DOHH2 (cell line): ENCODE data around the gene TMEM266.

ENCODE experiments used
- H3F3A ChIP-seq: fragments of 200-600 bp; sonication (generic), shearing (Covaris generic); 2 replicates; pipeline ENCODE4 v1.6.0; 2016; ENCODE audit warnings: antibody characterized with exemption, mild to moderate bottlenecking; ENCODE audit not compliant: control insufficient read depth, insufficient read depth
- H3K27ac ChIP-seq: fragments of 200-600 bp; sonication (generic); 2 replicates; pipeline ENCODE4 v1.5.1; 2014; ENCODE audit warnings: low read depth, mild to moderate bottlenecking, low read length, moderate library complexity
- H3K27me3 ChIP-seq: fragments of 200-600 bp; sonication (generic); 2 replicates; pipeline ENCODE4 v1.6.1; 2014; ENCODE audit warnings: mild to moderate bottlenecking, low read length, mixed read lengths; ENCODE audit not compliant: control insufficient read depth
- H3K36me3 ChIP-seq: fragments of 200-600 bp; sonication (generic); 2 replicates; pipeline ENCODE4 v1.6.1; 2014; ENCODE audit warnings: mild to moderate bottlenecking, low read length, moderate library complexity, mixed read lengths; ENCODE audit not compliant: control insufficient read depth
- H3K4me1 ChIP-seq: fragments of 200-600 bp; sonication (generic); 2 replicates; pipeline ENCODE4 v1.6.1; 2014; ENCODE audit warnings: mild to moderate bottlenecking, low read length, mixed read lengths; ENCODE audit not compliant: control insufficient read depth
- H3K4me2 ChIP-seq: fragments of 200-600 bp; sonication (generic); 2 replicates; pipeline ENCODE4 v1.6.0; 2014; ENCODE audit warnings: mild to moderate bottlenecking, low read length, moderate library complexity
- H3K4me3 ChIP-seq: fragments of 200-600 bp; sonication (generic); 2 replicates; pipeline ENCODE4 v1.5.1; 2014; ENCODE audit warnings: mild to moderate bottlenecking, low read length, mixed read lengths
- H3K79me2 ChIP-seq: fragments of 200-600 bp; sonication (generic); 2 replicates; pipeline ENCODE4 v1.6.1; 2014; ENCODE audit warnings: mild to moderate bottlenecking, low read length, mixed read lengths; ENCODE audit not compliant: control insufficient read depth
- H3K9me2 ChIP-seq: fragments of 200-600 bp; sonication (generic); replicated peaks from 2 replicates; pipeline ENCODE4 v1.6.1; 2014; ENCODE audit warnings: mild to moderate bottlenecking, low read length, mixed read lengths; ENCODE audit not compliant: control insufficient read depth
- H3K9me3 ChIP-seq: fragments of 200-600 bp; sonication (generic); 2 replicates; pipeline ENCODE4 v1.6.1; 2014; ENCODE audit warnings: antibody characterized with exemption, low read length, mixed read lengths; ENCODE audit not compliant: control insufficient read depth, insufficient read depth
- H4K20me1 ChIP-seq: fragments of 200-600 bp; sonication (generic); 2 replicates; pipeline ENCODE4 v1.6.0; 2014; ENCODE audit warnings: low read depth, mild to moderate bottlenecking, antibody characterized with exemption, low read length, moderate library complexity; ENCODE audit not compliant: control insufficient read depth, insufficient read depth
- CTCF ChIP-seq: fragments of 200-600 bp; sonication (generic); IDR thresholded peaks from one replicate; pipeline ENCODE4 v1.5.1; 2014; ENCODE audit warnings: antibody characterized with exemption, mild to moderate bottlenecking, low read depth, low read length; ENCODE audit not compliant: poor library complexity, severe bottlenecking
- EZH2phosphoT487 ChIP-seq: fragments of 200-600 bp; sonication (generic); IDR thresholded peaks from 2 replicates; pipeline ENCODE4 v1.6.1; 2017; ENCODE audit warnings: borderline replicate concordance, mild to moderate bottlenecking, antibody characterized with exemption, low read length, moderate library complexity, mixed read lengths

TMEM266 gene

GRCh38 chr15:76168237-76168984 is 108.6 kb downstream of the TMEM266 start:
- Histone ChIP-seq H3K9me3 (no peaks in the 10 kb centered on the region), H3K27me3 (no peaks in the 10 kb centered on the region), H3K4me3 (no peak overlapping the region), H3K9me2 (no peaks in the 10 kb centered on the region), H3K36me3 (no peaks in the 10 kb centered on the region), H4K20me1 (no peaks in the 10 kb centered on the region), H3K79me2 (no peaks in the 10 kb centered on the region), H3K4me2 (no peak overlapping the region), H3F3A (no peaks in the 10 kb centered on the region), H3K4me1 (no peaks in the 10 kb centered on the region; the same call in 1 of the 2 replicates), H3K27ac (no peak overlapping the region)
- TF ChIP-seq CTCF (no peak), EZH2phosphoT487 (no peak)

DNA sequence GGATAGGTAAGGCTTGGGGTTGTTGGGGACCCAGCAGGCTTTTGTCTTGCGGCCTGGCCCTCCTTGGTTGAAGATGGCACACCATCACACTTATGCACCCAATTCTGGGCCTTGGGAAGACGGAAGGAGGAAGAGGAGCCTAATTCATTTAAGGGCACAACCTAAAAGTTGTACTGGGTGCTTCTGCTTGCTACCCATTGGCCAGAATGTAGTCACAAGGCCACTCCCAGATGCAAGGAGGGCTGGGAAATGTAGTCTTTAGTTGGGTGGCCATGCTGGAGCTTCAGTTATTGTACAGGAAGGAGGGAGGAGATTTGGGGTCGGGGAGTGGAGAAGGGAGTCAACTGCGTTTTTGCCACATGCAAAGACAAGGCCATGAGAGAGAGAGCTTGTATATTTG is 109.2 kb downstream of the TMEM266 start:
- Histone ChIP-seq H3K4me2 (no peak overlapping the region), H3K27ac (no peak overlapping the region), H3K9me3 (no peaks in the 10 kb centered on the region)

GRCh38 chr15:76169911-76170800 is 110.4 kb downstream of the TMEM266 start:
- TF ChIP-seq CTCF (no peak), EZH2phosphoT487 (no peak)
- no peaks in the 10 kb centered on the region for H3K9me2 ChIP-seq
- H3K36me3 ChIP-seq: no peaks in the 10 kb centered on the region
- H3F3A ChIP-seq: no peaks in the 10 kb centered on the region
- H3K27ac ChIP-seq: no peak overlapping the region
- H4K20me1 ChIP-seq: no peaks in the 10 kb centered on the region
- no peaks in the 10 kb centered on the region for H3K9me3 ChIP-seq
- H3K79me2 ChIP-seq: no peaks in the 10 kb centered on the region
- no peak overlapping the region for H3K4me2 ChIP-seq
- no peak overlapping the region for H3K4me3 ChIP-seq
- H3K27me3 ChIP-seq: no peaks in the 10 kb centered on the region
- no peaks in the 10 kb centered on the region; the same call in 1 of the 2 replicates for H3K4me1 ChIP-seq

More for the DNA sequence above, 109.2 kb downstream of the TMEM266 start:
- Histone ChIP-seq H3K4me1 (no peaks in the 10 kb centered on the region; the same call in 1 of the 2 replicates), H3K4me3 (no peak overlapping the region), H3F3A (no peaks in the 10 kb centered on the region), H3K36me3 (no peaks in the 10 kb centered on the region), H3K79me2 (no peaks in the 10 kb centered on the region), H3K27me3 (no peaks in the 10 kb centered on the region), H4K20me1 (no peaks in the 10 kb centered on the region), H3K9me2 (no peaks in the 10 kb centered on the region)
- TF ChIP-seq EZH2phosphoT487 (no peak), CTCF (no peak)
